Measurements from ENCODE around the gene RABGGTA. TPM values are rescaled to one million over a fixed set of nuclear protein-coding genes. Genes with fewer than 3 reads are reported as not detected.

RABGGTA gene
- total and polyA plus RNA-seq, 10 of the 15 experiments (the other 5 are each of a cell fraction or from before 2014, with no cell fraction given), result 19.1 to 75.6 (median 46.9) TPM

DNA sequence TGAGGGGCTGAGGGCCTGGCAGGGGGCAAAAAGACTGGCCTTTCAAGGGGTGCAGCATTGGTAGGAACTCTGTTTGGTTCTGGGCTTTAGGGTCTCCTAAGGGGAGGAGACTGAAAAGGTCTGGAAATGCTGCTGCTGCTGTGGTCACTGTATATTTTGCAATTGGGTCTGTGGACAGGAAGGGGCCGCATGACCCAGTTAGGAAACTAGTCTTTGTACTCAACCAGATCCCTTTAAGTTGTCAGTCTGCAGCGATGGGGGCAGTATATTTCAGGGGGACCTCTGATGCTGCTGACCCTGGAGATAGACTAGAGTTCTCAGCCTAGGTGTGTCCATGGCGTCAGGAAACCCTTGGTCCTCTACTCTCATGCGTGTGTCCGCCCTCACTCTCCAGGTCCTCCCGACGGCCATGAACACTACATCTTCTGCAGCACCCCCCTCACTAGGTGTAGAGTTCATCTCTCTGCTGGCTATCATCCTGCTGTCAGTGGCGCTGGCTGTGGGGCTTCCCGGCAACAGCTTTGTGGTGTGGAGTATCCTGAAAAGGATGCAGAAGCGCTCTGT, 43.9 kb upstream of the RABGGTA start:
- TF ChIP-seq, protein P1, sequence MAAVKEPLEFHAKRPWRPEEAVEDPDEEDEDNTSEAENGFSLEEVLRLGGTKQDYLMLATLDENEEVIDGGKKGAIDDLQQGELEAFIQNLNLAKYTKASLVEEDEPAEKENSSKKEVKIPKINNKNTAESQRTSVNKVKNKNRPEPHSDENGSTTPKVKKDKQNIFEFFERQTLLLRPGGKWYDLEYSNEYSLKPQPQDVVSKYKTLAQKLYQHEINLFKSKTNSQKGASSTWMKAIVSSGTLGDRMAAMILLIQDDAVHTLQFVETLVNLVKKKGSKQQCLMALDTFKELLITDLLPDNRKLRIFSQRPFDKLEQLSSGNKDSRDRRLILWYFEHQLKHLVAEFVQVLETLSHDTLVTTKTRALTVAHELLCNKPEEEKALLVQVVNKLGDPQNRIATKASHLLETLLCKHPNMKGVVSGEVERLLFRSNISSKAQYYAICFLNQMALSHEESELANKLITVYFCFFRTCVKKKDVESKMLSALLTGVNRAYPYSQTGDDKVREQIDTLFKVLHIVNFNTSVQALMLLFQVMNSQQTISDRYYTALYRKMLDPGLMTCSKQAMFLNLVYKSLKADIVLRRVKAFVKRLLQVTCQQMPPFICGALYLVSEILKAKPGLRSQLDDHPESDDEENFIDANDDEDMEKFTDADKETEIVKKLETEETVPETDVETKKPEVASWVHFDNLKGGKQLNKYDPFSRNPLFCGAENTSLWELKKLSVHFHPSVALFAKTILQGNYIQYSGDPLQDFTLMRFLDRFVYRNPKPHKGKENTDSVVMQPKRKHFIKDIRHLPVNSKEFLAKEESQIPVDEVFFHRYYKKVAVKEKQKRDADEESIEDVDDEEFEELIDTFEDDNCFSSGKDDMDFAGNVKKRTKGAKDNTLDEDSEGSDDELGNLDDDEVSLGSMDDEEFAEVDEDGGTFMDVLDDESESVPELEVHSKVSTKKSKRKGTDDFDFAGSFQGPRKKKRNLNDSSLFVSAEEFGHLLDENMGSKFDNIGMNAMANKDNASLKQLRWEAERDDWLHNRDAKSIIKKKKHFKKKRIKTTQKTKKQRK (IDR thresholded peaks at IDR 0.05; ENCODE audit: low read depth, low read length), result no peak
- 0 out of 2 replicates have a peak, but pooled peaks have one; percentile 2 for TF ChIP-seq FOXK2 (IDR thresholded peaks at IDR 0.05)
- no peak for TF ChIP-seq CREB1 (IDR thresholded peaks at IDR 0.05; ENCODE audit: low read depth)
- no peak for TF ChIP-seq MYC (IDR thresholded peaks at IDR 0.05; ENCODE audit: insufficient read depth, insufficient read length, insufficient replicate concordance, low read length, severe bottlenecking)
- no peak for TF ChIP-seq BHLHE40 (IDR thresholded peaks at IDR 0.05; ENCODE audit: borderline replicate concordance in 1 of 2, low read depth in 2 of 2, low read length in 1 of 2)
- TF ChIP-seq, protein P2, sequence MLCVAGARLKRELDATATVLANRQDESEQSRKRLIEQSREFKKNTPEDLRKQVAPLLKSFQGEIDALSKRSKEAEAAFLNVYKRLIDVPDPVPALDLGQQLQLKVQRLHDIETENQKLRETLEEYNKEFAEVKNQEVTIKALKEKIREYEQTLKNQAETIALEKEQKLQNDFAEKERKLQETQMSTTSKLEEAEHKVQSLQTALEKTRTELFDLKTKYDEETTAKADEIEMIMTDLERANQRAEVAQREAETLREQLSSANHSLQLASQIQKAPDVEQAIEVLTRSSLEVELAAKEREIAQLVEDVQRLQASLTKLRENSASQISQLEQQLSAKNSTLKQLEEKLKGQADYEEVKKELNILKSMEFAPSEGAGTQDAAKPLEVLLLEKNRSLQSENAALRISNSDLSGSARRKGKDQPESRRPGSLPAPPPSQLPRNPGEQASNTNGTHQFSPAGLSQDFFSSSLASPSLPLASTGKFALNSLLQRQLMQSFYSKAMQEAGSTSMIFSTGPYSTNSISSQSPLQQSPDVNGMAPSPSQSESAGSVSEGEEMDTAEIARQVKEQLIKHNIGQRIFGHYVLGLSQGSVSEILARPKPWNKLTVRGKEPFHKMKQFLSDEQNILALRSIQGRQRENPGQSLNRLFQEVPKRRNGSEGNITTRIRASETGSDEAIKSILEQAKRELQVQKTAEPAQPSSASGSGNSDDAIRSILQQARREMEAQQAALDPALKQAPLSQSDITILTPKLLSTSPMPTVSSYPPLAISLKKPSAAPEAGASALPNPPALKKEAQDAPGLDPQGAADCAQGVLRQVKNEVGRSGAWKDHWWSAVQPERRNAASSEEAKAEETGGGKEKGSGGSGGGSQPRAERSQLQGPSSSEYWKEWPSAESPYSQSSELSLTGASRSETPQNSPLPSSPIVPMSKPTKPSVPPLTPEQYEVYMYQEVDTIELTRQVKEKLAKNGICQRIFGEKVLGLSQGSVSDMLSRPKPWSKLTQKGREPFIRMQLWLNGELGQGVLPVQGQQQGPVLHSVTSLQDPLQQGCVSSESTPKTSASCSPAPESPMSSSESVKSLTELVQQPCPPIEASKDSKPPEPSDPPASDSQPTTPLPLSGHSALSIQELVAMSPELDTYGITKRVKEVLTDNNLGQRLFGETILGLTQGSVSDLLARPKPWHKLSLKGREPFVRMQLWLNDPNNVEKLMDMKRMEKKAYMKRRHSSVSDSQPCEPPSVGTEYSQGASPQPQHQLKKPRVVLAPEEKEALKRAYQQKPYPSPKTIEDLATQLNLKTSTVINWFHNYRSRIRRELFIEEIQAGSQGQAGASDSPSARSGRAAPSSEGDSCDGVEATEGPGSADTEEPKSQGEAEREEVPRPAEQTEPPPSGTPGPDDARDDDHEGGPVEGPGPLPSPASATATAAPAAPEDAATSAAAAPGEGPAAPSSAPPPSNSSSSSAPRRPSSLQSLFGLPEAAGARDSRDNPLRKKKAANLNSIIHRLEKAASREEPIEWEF (IDR thresholded peaks at IDR 0.05; ENCODE audit: insufficient replicate concordance, low read depth, low read length), result no peak

More for the DNA sequence above, 43.9 kb upstream of the RABGGTA start:
- POLR2A ChIA-PET, result no interaction called here
- Histone ChIP-seq H3K27me3 (replicated peaks in 1 of 2; ENCODE audit: control insufficient read depth in 2 of 2, insufficient read depth in 2 of 2, low read length in 1 of 2) (no peaks in the 10 kb centered on the region), H2AFZ (ENCODE audit: control insufficient read depth, low read depth, low read length) (no peak overlapping the region), H3K4me1 (ENCODE audit: control insufficient read depth, insufficient read depth, low read length) (peaks cover 26% of the 10 kb centered on the region), H3K27ac (ENCODE audit: control insufficient read depth, insufficient read depth) (no peak overlapping the region), H4K20me1 (ENCODE audit: control insufficient read depth, insufficient read depth) (no peaks in the 10 kb centered on the region; the same call in 1 of the 2 replicates), H3K9ac (ENCODE audit: control insufficient read depth, insufficient read depth, low read length) (no peak overlapping the region), H3K79me2 (ENCODE audit: control insufficient read depth, insufficient read depth, low read length) (no peaks in the 10 kb centered on the region), H3K36me3 (ENCODE audit: control insufficient read depth in 2 of 2, insufficient read depth in 2 of 2, low read length in 1 of 2) (no peaks in the 10 kb centered on the region), H3K4me3 (no peak overlapping the region), H3K9me3 (replicated peaks; ENCODE audit: control insufficient read depth, insufficient read depth, low read length) (no peaks in the 10 kb centered on the region), H3K4me2 (ENCODE audit: control insufficient read depth, insufficient read depth) (no peak overlapping the region)
- no TSS peak for BruUV-seq (replicated peaks)
- RAD21 ChIA-PET (ENCODE audit: unreplicated experiment), result no interaction called here
- 90% methylated on average over 10 of the region's 10 CpGs for WGBS (ENCODE audit: insufficient coverage, insufficient replicate concordance, low lambda C conversion rate, missing lambda C conversion rate)
- ATAC-seq (no peak), DNase-seq (ENCODE audit: low read depth, low spot score) (no peak), FAIRE-seq (no peak)
- intact Hi-C loops (cut with micrococcal nuclease; ENCODE audit: unreplicated experiment) (no loop called here), in situ Hi-C loops (cut with MboI) (no loop called here)
- SMC1A ChIA-PET (ENCODE audit: uncharacterized antibody, unreplicated experiment), result no interaction called here
- CTCF ChIA-PET, result no interaction called here

Data from GM12878 (cell line).